GM19468 (cell line): ENCODE measurements around the gene MRPS35.
A peak's percentile ranks its signal among the peaks of the same experiment; 100 is the strongest.

Experiments
- ATAC-seq: cut with Tn5 transposase; IDR thresholded peaks from one replicate; pipeline ENCODE4 v1.9.1; 2021; ENCODE audit warnings: mild to moderate bottlenecking, moderate library complexity, moderate number of reproducible peaks; ENCODE audit not compliant: unreplicated experiment; ENCODE audit errors: extremely low read depth

Gene MRPS35

GRCh38 chr12:27710592-27711316 lies at the start of gene MRPS35:
MRPS35 (plus strand) TSS chr12:27710832; CDS start chr12:27710844, 12 bp downstream.
- peak; percentile 59 for ATAC-seq

GRCh38 chr12:27665704-27666103 lies 44.9 kb upstream of the MRPS35 start:
- ATAC-seq: no peak

GRCh38 chr12:27666510-27666909 lies 44.1 kb upstream of the MRPS35 start:
- ATAC-seq: no peak

GRCh38 chr12:27667540-27667939 lies 43.1 kb upstream of the MRPS35 start:
- ATAC-seq: no peak

GRCh38 chr12:27672051-27672450 lies 38.6 kb upstream of the MRPS35 start:
- no peak for ATAC-seq

- ATAC-seq: no peak
These were observed 38.0 kb upstream of the MRPS35 start for GRCh38 chr12:27672643-27673042.

- ATAC-seq: no peak
These were observed 37.4 kb upstream of the MRPS35 start for GRCh38 chr12:27673101-27673718.

- ATAC-seq: no peak
These were observed 35.6 kb upstream of the MRPS35 start for GRCh38 chr12:27674989-27675388.

- ATAC-seq: no peak
These were observed 30.0 kb upstream of the MRPS35 start for GRCh38 chr12:27680619-27681018.

- no peak for ATAC-seq
These were observed 28.1 kb upstream of the MRPS35 start for GRCh38 chr12:27682534-27682933.

- no peak for ATAC-seq
These were observed 25.4 kb upstream of the MRPS35 start for GRCh38 chr12:27685274-27685673.

- no peak for ATAC-seq
These were observed 24.5 kb upstream of the MRPS35 start for GRCh38 chr12:27686147-27686546.

- no peak for ATAC-seq
These were observed 22.0 kb upstream of the MRPS35 start for GRCh38 chr12:27688671-27689070.

- no peak for ATAC-seq
These were observed 21.0 kb upstream of the MRPS35 start for GRCh38 chr12:27689558-27690180.

- no peak for ATAC-seq
These were observed 17.2 kb upstream of the MRPS35 start for GRCh38 chr12:27693403-27693802.

GRCh38 chr12:27695556-27696292 lies 14.9 kb upstream of the MRPS35 start:
- ATAC-seq: no peak

GRCh38 chr12:27696293-27696652 lies 14.4 kb upstream of the MRPS35 start, which contains the start of gene REP15:
REP15 (plus strand) TSS chr12:27696447; CDS start chr12:27696563, 116 bp downstream.
- no peak for ATAC-seq

GRCh38 chr12:27696864-27697564 lies 13.6 kb upstream of the MRPS35 start:
- ATAC-seq: no peak

GRCh38 chr12:27703720-27704452 lies 6.7 kb upstream of the MRPS35 start:
- peak; percentile 62 for ATAC-seq
